Gastroesophageal sphincter (tissue), 4 donors: ENCODE data around the gene RILPL2. TPM values are rescaled to one million over a fixed set of nuclear protein-coding genes. Genes with fewer than 3 reads are reported as not detected.

Experiments used
- ATAC-seq: fragments of 150-250 bp; one replicate; pipeline ENCODE4 v1.9.1; 2016; ENCODE audit warnings: mild to moderate bottlenecking, moderate library complexity
- H3K27ac ChIP-seq, 4 donors: fragments of 200-600 bp; sonication (generic) in 3 of 4; 1 replicate in 3 of 4; 2 replicates in 1 of 4; pipeline ENCODE4 v1.5.1; 2016 to 2019
- H3K27me3 ChIP-seq: fragments of 200-600 bp; sonication (generic); one replicate; pipeline ENCODE4 v1.5.1; 2019
- H3K36me3 ChIP-seq, 2 donors: fragments of 200-600 bp; sonication (generic); one replicate each; pipeline ENCODE4 v1.5.1; 2019; ENCODE audit warnings: control low read depth in 1 of 2
- H3K4me1 ChIP-seq, 3 donors: fragments of 200-600 bp; sonication (generic); 1 replicate in 2 of 3; 2 replicates in 1 of 3; pipeline ENCODE4 v1.5.1; 2016 to 2019; ENCODE audit warnings: control low read depth in 2 of 3
- H3K4me3 ChIP-seq, 2 donors: fragments of 200-600 bp; sonication (generic); one replicate each; pipeline ENCODE4 v1.5.1; 2019; ENCODE audit warnings: mild to moderate bottlenecking in 1 of 2, moderate library complexity in 1 of 2
- H3K9me3 ChIP-seq, 3 donors: fragments of 200-600 bp; sonication (generic); one replicate each; pipeline ENCODE4 v1.5.1; 2017 to 2019; ENCODE audit warnings: control low read depth in 2 of 3
- CTCF ChIP-seq, 4 experiments: fragments of 200-600 bp in 2 of 4; fragments of 450-650 bp in 2 of 4; sonication (generic) in 1 of 4; IDR thresholded peaks; one replicate each; pipeline ENCODE4 v1.5.1; 2017 to 2019; ENCODE audit warnings: antibody characterized with exemption in 4 of 4, mild to moderate bottlenecking in 2 of 4, moderate library complexity in 2 of 4
- EP300 ChIP-seq: sonication (generic); formaldehyde crosslinking; IDR thresholded peaks from one replicate; pipeline ENCODE4 v1.6.1; 2017; ENCODE audit warnings: antibody characterized with exemption, mild to moderate bottlenecking
- POLR2A ChIP-seq, 2 donors: fragments of 450-650 bp; IDR thresholded peaks; one replicate each; pipeline ENCODE4 v1.6.1; 2017; ENCODE audit warnings: antibody characterized with exemption in 2 of 2, mild to moderate bottlenecking in 2 of 2, moderate library complexity in 1 of 2
- POLR2AphosphoS5 ChIP-seq: sonication (generic); formaldehyde crosslinking; IDR thresholded peaks from one replicate; pipeline ENCODE4 v1.6.1; 2017; ENCODE audit warnings: antibody characterized with exemption
- WGBS, 2 donors: methylation state at CpG; one replicate each; pipeline ENCODE4 v1.1.5; 2018; ENCODE audit warnings: low coverage in 1 of 2; 5-methylcytosine and 5-hydroxymethylcytosine counted together
- total RNA-seq, 4 donors: library from RNA; depleted of rRNA; stranded (reverse); fragments of >200 nt; gene quantifications; one replicate each; pipeline ENCODE4 v1.1.0, GENCODE V29; 2016

RILPL2 gene
- total RNA-seq, 4 donors from 2014 or later = 6.2 to 9.2 (median 7.9) TPM

- H3K27me3 ChIP-seq = no peaks in the 10 kb centered on the region
- H3K4me3 ChIP-seq = peak overlapping the region in 1 of 2 donors; percentile 7
- no peak for ATAC-seq
- H3K36me3 ChIP-seq = peaks cover 0 to 72% of the 10 kb centered on the region in 2 donors
- TF ChIP-seq POLR2A (IDR thresholded peaks at IDR 0.05) = no peak
- TF ChIP-seq EP300 = no peak
- TF ChIP-seq POLR2AphosphoS5 = no peak
- no peak for TF ChIP-seq CTCF (IDR thresholded peaks at IDR 0.05)
- peaks cover 0 to 80% (median 30%) of the 10 kb centered on the region in 3 donors for H3K4me1 ChIP-seq
- H3K9me3 ChIP-seq = no peaks in the 10 kb centered on the region
- 60 to 70% methylated on average over 1 to 4 of the region's 6 CpGs for WGBS, 2 donors
- peak overlapping the region; percentile 55 to 90 (median 84) for H3K27ac ChIP-seq
Measured at GRCh38 chr12:123397400-123397799, 39.1 kb downstream of the RILPL2 start.

GRCh38 chr12:123396954-123397353 is 39.5 kb downstream of the RILPL2 start:
- Histone ChIP-seq H3K27me3 (no peaks in the 10 kb centered on the region), H3K27ac (peak overlapping the region; percentile 55 to 84 (median 78)), H3K9me3 (no peaks in the 10 kb centered on the region), H3K36me3 (peaks cover 0 to 72% of the 10 kb centered on the region in 2 donors), H3K4me1 (peaks cover 0 to 80% (median 32%) of the 10 kb centered on the region in 3 donors), H3K4me3 (peak overlapping the region in 1 of 2 donors; percentile 7)
- TF ChIP-seq CTCF (IDR thresholded peaks at IDR 0.05) = no peak
- TF ChIP-seq POLR2A (IDR thresholded peaks at IDR 0.05) = no peak
- TF ChIP-seq EP300 = no peak
- no peak for TF ChIP-seq POLR2AphosphoS5
- no peak for ATAC-seq
- 63 to 75% methylated on average over 1 to 8 of the region's 9 CpGs for WGBS, 2 donors

GRCh38 chr12:123396543-123396942 is 39.9 kb downstream of the RILPL2 start:
- no peak for ATAC-seq
- H3K9me3 ChIP-seq = no peaks in the 10 kb centered on the region
- no CpG with 5 or more reads among the region's 2 CpGs for WGBS, 2 donors
- H3K27ac ChIP-seq = peak overlapping the region; percentile 55 to 84 (median 78)
- no peak for TF ChIP-seq EP300
- TF ChIP-seq POLR2A (IDR thresholded peaks at IDR 0.05) = no peak
- TF ChIP-seq CTCF (IDR thresholded peaks at IDR 0.05) = no peak
- TF ChIP-seq POLR2AphosphoS5 = no peak
- H3K4me3 ChIP-seq = no peak overlapping the region
- no peaks in the 10 kb centered on the region for H3K27me3 ChIP-seq
- H3K36me3 ChIP-seq = peaks cover 0 to 72% of the 10 kb centered on the region in 2 donors
- H3K4me1 ChIP-seq = peaks cover 0 to 82% (median 36%) of the 10 kb centered on the region in 3 donors

GRCh38 chr12:123395236-123395635 is 41.2 kb downstream of the RILPL2 start:
- ATAC-seq = no peak
- H3K4me3 ChIP-seq = no peak overlapping the region
- H3K36me3 ChIP-seq = peaks cover 0 to 80% of the 10 kb centered on the region in 2 donors
- TF ChIP-seq POLR2A (IDR thresholded peaks at IDR 0.05) (no peak), CTCF (IDR thresholded peaks at IDR 0.05) (no peak), EP300 (no peak), POLR2AphosphoS5 (no peak)
- 60 to 67% methylated on average over 2 to 3 of the region's 5 CpGs for WGBS, 2 donors
- peaks cover 0 to 95% (median 47%) of the 10 kb centered on the region in 3 donors for H3K4me1 ChIP-seq
- no peaks in the 10 kb centered on the region for H3K9me3 ChIP-seq
- H3K27me3 ChIP-seq = no peaks in the 10 kb centered on the region
- peak overlapping the region in 2 of 4 donors; percentile 83 to 84 for H3K27ac ChIP-seq

- no peak overlapping the region for H3K4me3 ChIP-seq
- H3K27ac ChIP-seq = peak overlapping the region in 2 of 4 donors; percentile 92 to 93
- H3K36me3 ChIP-seq = peaks cover 0 to 78% of the 10 kb centered on the region in 2 donors
- peaks cover 0 to 91% (median 43%) of the 10 kb centered on the region in 3 donors for H3K4me1 ChIP-seq
- TF ChIP-seq POLR2AphosphoS5 (no peak), CTCF (IDR thresholded peaks at IDR 0.05) (no peak)
- 65 to 79% methylated on average over 3 to 4 of the region's 4 CpGs for WGBS, 2 donors
- no peak for ATAC-seq
- H3K9me3 ChIP-seq = no peaks in the 10 kb centered on the region
- no peaks in the 10 kb centered on the region for H3K27me3 ChIP-seq
Measured at GRCh38 chr12:123393747-123394146, 42.7 kb downstream of the RILPL2 start.
